HG03432 (cell line): ENCODE measurements around the gene GPX4.
"Not testable (repeated sequence)": the region's sequence is repeated elsewhere in the genome, so short reads cannot be mapped to it uniquely, and the experiment has no call there.

Experiments used
- ATAC-seq: cut with Tn5 transposase; IDR thresholded peaks from one replicate; pipeline ENCODE4 v1.9.1; 2021; ENCODE audit warnings: mild to moderate bottlenecking, moderate library complexity; ENCODE audit not compliant: unreplicated experiment

Gene GPX4

DNA sequence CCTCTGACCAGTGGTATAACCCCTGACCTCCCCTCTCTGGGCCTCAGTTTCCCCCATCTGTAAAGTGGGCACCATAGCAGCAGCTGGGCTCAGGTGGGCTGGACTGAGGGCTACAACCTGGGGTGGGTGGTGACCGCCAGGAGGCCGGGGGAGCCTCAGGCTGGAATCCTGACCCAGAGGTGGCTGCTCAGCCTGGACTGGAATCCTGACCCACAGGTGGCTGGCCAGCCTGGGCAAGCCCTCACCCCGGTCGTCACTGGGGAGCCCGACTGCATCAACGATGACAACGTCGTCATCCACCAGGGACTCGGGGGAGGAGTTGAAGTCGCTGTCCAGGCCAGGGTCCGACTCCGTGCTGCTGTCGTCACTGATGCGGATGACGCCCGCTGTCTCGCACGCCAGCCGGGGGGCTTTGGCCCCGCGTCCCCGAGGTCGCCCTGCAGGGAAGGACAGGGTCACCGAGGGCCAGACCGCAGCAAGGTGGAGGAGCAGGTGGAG is 10.2 kb downstream of the GPX4 start:
- no peak for ATAC-seq

DNA sequence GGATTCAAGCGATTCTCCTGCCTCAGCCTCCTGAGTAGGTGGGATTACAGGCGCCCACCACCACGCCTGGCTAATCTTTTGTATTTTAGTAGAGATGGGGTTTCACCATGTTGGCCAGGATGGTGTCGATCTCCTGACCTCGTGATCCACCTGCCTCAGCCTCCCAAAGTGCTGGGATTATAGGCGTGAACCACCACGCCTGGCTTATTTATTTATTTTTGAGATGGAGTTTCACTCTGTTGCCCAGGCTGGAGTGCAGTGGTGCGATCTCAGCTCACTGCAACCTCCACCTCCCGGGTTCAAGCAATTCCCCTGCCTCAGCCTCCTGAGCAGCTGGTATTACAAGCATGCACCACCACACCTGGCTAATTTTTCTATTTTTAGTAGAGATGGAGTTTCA is 10.9 kb downstream of the GPX4 start:
- ATAC-seq, result not testable (repeated sequence)

DNA sequence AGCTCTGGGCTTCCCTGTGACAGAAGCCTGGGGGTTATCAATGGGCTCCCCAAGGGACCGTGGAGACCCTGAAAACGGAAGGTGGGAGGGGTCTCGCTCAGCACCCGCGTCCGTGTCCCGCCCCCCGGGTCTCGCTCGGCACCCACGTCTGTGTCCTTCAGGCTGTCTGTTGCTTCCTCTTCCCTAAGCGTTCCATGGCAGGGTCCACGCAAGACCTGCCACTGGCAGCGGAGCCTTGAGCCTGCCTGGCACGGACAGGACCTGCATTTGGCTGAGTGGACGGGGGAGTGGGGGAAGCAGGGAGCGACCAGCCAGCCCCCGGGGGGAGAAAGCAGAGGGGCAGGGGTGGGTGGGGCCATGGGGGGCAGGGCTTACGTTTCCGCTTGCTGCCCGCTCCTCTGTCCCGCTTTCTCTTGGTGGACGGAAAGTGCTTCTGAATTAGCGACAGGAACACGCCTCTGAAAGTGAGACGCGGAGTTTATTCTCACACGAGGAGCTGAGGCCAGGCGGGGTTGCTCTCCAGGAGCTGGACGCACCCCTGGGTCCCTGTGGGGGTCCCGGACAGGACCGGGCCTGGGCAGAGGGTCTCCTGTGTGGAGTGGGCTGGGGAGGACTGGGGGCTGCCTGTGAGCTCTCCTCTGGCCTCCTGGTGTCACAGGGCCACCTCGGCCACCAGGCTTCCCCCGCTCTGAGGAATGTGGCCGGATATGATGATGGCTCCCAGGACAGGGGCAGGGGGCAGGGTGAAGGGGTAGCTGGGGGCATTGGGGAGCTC is 12.0 kb downstream of the GPX4 start:
- no peak for ATAC-seq

DNA sequence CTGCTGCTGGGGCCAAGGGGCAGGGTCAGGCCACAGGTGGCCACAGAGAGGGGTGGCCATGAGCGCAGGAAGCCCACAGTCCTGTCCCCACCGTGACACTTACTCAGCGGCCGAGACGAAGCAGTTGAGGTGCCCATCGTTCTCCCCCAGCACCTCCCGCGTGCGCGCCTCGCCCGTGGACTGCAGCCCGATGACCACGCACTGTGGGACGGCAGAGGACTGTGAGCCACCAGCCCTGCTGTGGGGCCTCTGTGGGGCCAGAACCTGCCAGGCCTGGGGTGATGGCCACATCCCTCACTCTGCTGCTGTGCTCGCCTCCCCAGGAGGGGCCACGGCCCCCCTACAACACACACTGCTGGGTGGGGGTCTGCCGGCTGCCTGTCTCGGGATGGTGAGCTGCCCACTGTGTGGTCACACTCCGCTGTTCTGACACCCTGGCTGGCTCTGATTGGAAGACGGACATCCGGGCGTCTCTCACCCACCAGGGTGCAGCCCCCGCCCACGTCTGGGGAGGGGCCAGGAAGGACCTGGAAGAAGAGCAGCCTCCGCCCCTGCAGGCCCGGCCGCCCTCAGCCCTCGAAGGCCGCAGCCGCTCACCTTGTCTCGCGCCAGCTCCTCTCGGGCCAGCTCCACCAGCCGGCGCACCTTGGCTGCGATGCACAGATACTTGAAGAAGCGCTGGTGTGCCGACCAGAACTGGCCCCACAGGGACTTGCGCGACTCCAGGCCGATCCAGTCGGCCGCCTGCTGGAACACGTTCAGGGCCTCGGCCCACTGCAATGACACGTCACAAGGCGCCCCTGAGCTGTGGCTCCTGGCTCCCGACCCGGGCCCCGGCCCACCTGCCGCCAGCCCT is 13.2 kb downstream of the GPX4 start:
- no peak for ATAC-seq

DNA sequence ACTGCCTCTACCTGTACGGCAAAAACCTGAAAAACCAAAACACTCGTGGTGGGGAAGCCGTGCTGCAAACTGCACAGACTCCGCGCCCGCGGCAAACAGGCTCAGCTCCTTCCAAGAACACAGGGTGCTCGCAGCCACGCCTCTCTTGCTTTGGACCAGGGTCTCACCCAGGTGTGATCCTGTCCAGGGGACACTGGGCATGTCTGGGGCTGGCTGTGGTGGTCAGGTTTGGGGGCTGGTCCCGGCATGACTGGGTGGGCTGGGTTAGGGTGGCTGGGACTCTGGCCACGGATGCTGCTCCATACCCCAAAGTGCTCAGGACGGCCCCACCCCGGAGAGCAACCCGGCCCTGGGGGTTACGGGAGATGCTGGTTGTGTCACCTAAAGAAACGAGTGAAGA is 13.9 kb downstream of the GPX4 start:
- no peak for ATAC-seq

DNA sequence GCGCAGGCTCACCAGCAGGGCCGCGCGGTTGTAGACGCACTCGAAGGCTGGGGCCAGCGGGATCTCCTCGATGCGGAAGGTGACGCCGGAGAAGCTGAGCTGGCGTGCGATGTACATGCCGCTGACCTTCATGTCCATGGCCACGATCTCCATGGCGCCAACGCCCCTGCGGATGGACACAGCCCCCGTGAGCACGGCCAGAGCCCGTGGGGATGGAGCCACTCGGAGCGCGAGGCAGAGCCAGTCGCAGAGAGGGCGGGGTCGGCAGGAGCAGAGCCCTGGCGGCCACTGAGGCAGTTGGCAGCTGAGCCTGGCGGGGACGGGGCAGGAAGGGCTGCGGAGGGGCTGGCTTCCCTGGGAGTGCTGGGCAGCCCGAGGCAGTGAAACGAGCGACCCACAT is 15.2 kb downstream of the GPX4 start:
- ATAC-seq, result no peak

DNA sequence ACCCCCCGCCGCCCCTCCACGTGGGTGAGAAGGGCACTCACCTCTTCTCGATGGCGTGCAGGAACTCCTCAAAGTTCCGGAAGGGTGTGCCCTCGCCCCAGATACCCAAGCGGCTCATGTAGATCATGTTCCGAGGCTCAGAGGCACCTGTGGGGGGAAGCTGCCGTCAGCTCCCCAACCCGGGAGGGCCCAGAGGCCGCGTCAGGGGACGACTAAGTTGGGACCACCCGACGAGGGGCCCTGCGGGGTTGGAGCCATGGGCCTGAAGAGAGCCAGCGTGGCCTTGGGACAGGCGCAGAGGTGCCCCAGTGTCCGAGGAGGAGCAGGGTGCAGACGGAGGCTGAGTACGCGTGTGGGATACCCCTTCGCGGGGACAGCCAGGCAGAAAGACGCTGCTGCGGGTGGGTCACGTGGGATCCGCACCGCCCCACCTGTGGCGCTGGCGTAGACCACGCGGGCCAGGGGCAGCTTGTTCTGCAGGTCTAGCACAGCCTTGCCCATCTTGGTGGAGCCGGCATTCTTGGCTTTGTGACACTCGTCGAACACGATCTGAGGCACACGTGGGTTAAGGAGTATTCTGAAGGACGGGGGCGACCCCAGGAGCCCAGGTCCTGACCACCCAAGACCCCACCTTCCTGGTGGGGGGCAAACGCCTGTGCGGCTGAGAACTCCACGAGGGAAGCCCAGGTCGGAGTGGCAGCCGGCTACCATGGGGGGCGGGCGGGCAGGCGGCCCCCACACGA is 15.9 kb downstream of the GPX4 start:
- no peak for ATAC-seq

DNA sequence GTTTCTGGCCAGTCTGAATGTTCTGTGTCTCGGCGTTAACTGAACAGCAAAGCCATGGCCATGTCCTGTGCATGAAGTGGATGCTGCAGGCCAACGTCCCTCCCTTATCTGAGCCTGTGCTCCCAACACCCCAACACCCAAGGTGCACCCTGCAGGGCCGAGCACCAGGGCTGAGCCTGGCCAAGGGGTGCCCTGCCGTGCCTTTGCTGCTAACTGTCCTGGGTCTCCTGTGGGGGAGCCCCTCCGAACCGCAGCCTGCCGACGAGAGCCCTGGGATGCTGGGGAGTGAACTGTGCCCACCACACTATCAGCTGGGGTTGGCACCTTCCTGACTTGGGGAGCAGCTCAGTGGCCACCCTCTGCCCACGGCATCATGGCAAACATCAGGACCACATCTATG is 17.6 kb downstream of the GPX4 start:
- ATAC-seq, result no peak

DNA sequence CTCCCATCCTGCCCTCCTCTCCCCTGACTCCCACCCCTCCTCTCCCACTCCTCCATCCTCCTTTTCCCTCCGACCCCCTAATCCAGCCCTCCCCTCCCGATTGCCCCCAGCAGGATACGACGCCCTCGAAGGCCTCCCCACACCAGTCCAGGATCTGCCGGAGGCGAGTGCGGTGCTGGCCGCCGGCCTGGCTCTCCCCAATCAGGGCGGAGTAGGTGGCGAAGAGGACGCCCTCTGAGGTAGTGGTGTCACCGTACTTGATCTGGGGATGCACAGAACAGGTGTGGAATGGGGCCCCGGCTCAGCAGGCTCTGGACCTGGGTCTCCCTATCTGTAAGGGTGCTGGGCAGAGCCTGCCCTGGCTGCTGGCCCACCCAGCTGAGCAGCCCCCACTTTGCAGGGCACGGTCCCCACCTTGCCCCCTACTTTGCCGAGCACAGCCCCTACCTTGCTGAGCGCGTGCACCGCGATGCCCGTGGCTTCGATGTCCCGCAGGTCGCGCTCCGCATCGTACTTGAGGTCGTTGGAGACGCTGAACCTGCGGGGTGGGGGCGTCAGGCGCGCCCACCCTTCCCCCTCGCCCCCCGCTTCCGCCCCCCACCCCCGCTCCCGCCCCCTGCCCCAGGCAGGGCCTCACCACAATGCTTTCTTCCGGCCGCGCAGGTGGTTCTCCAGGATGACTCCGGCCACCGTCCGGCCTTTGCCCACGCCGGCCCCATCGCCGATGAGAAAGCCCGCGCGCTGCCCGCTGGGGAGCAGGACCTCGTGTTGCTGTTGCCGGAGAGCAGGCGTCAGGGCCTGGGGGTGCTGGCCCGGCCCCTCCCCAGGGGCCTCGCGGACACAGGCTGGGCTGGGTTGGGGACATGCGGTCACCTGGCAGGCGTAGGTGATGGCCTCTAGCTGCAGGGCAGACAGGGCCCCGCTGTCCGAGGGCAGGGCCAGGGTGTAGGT is 18.5 kb downstream of the GPX4 start:
- no peak for ATAC-seq

DNA sequence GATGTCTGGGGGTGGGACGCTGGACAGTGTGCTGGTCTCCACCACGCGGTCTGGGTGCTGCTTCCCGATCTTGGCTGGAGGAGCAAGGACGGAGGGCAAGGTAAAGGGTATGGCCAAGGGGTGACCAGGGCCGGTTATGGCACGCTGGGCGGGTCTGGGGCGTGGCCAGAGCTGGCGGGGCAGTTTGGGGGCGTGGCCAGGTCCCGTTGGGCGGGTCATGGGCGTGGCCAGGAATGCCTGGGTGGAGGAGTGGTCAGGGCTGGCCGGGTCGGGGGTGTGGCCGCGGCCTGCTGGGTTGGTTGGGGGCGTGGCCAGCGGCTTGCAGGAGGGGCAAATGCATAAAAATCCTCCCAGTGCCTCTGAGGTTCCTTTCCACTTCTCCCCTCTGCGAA is 19.2 kb downstream of the GPX4 start:
- no peak for ATAC-seq

DNA sequence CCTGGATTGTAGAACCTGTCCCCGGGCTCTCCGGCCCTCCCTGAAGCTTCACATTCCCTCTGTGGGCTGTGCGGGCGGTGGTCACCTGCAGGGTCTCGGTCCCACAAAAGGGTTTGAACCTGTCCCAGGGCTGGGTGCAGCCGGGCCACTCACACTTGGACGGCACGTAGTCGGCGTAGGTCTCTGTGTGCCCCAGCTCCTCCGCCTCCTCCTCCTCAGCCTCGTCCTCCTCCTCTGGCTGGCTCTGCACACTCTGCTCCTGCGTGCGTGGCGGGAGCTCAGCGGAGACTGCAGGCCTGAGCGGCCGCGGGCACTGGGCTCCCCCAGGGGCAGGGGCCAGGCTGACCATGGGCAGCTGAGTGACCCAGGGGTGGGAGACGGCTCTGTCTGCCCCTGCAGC is 19.6 kb downstream of the GPX4 start:
- ATAC-seq, result no peak

DNA sequence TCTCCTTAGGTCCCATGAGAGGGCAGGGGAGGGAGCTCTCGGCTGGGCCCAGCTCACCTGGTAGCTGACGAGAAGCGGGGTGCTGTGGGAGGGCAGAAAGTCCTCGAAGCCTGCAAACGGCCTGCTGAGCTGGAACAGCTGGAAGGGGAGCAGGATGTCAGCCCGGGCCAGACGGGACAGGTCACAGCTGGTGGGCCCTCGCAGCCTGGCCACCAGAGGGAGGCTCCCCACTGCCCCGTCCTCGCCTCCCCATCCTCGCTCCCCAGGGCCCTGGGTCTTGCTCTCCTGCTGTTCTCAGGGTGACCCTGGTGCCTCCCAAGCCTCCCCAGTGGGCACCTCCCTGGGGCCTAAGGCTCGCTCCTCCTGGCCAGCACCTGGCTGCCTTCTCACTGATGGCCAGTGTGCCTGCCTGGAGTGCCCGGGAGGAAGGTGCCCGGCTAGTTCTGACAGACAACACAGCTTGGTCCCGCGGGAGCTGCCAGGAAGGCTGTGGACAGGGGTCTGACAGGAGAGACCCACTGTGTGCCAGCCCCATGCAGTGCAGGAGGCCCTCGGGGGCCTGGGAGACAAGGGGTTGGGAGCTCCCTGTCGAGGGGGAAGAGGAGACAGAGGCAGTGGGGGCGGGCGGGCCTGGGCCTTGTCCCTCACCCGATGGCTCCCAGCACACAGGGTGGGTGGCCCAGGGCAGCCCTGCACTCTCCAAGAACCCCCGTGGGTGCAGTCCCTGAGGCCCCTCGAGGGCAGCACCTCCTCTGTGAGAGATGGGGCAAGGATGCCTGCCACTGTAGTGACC is 20.3 kb downstream of the GPX4 start:
- ATAC-seq, result no peak

DNA sequence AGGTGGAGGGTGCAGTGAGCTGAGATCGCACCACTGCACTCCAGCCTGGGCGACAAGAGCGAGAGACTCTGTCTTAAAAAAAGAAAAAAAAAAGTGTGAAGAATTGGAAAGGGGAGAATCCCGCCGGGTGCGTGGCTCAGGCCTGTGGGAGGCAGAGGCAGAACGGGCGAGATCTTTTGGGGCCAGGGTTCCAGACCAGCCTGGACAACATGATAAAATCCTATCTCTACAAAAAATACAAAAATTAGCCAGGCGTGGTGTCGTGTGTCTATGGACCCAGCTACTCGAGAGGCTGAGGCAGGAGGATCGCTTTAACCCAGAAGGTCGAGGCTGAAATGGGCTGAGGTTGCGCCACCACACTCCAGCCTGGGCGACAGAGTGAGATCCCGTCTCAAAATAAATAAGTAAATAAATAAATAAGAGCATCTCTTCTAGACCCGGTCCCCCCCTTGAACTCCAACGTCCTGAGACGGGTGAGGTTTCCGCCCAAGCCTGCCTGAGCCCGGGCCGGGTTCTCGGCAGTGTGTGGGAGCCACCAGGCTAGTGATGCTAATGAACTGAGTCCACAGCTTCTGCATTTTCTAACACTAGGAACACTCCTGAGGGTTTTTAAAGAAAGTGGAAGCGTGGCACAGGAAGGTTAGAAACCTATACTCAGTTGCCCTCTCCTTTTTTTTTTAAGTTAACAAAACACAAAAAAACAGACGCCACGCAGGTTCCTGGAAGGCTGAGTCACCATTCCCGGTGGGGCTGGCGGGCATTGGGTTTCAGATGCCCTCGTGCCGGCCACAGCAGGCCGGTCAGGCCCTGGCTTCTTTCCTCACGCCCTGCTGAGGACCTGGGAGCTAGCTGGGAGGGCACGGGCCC is 22.0 kb downstream of the GPX4 start:
- no peak for ATAC-seq

DNA sequence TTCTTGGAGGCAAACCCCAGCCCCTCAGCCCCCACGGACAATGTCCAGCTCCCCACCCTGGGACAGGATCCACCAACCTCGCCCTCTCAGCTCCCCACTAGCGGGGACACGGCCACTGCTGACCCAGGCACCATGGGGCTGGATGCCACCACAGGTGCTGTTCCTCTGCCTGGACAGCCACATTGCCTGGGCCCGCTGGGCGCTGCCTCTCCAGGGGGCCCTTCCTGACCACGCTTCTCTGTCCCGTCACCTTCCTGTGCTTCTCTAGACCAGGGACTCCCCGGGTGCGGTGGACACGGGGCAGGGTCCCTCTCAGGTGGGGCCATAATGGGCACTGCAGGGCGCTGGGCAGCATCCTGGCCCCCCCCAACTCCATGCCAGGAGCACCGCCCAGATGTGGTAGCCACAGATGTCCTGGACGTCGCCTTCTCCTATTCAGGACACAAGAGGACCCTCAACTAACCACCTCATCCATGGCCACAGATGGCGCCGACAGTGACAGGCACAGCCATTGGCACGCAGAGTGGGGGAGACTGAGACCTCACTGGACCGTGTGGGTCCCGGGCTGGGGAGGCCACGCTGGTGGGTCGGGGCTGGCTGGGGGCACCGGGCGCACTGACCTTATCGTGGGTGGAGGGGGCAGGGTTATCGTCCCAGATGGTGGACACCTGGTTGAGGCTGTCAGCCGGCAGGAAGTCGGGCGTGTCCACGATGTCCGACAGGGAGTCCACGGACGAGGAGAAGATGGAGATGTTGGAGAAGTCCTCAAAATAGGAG is 23.4 kb downstream of the GPX4 start:
- ATAC-seq, result no peak

DNA sequence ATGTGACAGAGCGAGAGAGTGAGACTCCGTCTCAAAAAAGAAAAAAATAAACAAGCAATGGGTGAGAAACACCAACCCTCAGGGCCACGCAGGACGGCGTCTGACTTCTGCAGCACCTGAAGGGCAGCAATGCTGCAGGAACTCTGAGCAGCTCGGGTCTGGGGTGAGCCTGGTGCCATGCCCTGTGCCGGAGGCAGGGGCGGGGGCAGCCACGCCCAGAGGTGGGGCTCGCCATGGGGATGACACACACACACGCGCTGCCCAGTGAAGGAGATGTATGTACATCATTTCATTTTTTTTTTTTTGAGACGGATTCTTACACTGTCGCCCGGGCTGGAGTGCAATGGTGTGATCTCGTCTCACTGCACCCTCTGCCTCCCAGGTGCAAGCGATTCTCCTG is 24.3 kb downstream of the GPX4 start:
- ATAC-seq, result no peak

DNA sequence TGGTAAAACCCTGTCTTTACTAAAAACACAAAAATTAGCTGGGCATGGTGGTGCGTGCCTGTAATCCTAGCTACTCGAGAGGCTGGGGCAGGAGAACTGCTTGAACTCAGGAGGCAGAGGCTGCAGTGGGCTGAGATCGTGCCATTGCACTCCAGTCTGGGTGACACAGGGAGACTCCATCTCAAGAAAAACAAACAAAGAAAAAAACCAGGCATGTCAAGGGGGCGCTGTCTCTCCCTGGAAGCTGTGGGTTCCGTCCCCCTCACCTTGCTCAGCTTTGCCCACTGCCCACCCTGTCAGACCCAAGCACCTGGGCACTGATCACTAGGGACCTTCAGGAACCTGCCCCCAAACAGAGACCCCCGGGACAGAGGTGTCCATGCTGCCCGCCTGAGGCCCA is 25.3 kb downstream of the GPX4 start:
- ATAC-seq, result not testable (repeated sequence)

DNA sequence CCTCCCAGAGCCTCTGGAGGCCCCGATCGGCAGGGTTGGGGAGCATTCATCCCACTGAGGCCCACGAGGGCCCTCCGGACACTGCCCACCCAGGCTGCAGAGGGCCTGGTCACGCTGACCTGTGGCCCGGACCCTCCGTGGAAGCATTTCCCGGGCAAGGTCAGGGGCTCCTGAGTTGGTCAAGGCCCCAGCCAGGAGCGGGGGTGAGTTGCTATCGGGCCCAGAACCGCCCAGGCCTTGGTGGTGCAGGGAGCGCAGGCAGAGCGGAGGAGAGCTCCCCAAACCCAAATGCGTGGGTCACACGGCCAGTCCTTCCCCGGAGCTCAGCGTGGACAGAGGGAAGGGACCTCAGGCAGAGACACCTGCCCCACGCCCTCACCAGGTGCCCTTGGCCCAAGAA is 25.7 kb downstream of the GPX4 start:
- no peak for ATAC-seq
